Hepatocyte (in vitro differentiated cells): Measurements from ENCODE around the gene UNG.
"Not testable (repeated sequence)": the region's sequence is repeated elsewhere in the genome, so short reads cannot be mapped to it uniquely, and the experiment has no call there.

Experiments
- CTCF ChIP-seq: fragments of 200-600 bp; sonication (generic); IDR thresholded peaks from 2 replicates; pipeline ENCODE4 v1.5.1; 2016; ENCODE audit warnings: antibody characterized with exemption, mild to moderate bottlenecking; ENCODE audit not compliant: poor library complexity
- EZH2phosphoT487 ChIP-seq: fragments of 200-600 bp; sonication (generic); IDR thresholded peaks from one replicate; pipeline ENCODE4 v1.6.1; 2018; ENCODE audit warnings: antibody characterized with exemption, mild to moderate bottlenecking, low read depth, moderate library complexity; ENCODE audit not compliant: unreplicated experiment, severe bottlenecking

- TF ChIP-seq CTCF, EZH2phosphoT487: not testable (repeated sequence)
These were observed 47.6 kb upstream of the UNG start for GRCh38 chr12:109049794-109050193.
